Activated B cell treated with CpG ODN at 0.5 μM for 24 hours (primary cell): ENCODE results near the gene NUFIP1. TPM values are rescaled to one million over a fixed set of nuclear protein-coding genes. Genes with fewer than 3 reads are reported as not detected.
"Not testable (repeated sequence)": the region's sequence is repeated elsewhere in the genome, so short reads cannot be mapped to it uniquely, and the experiment has no call there.

Experiments used
- ATAC-seq: fragments of 200-7000 bp; cut with Tn5 transposase; one replicate; pipeline ENCODE4 v1.10.0; 2021; ENCODE audit warnings: low read depth, mild to moderate bottlenecking, moderate library complexity
- CTCF ChIA-PET: fragments of 350-600 bp; sonication (Branson Sonifier 250); formaldehyde crosslinking; loops from one replicate; lab custom pipeline; 2021; ENCODE audit warnings: antibody characterized with exemption; lab: Charles Lee
- POLR2A ChIA-PET: fragments of 350-600 bp; sonication (Branson Sonifier 250); formaldehyde crosslinking; loops from one replicate; lab custom pipeline; 2021; ENCODE audit warnings: antibody characterized with exemption; lab: Charles Lee
- DNase-seq: peaks from one replicate; pipeline ENCODE4 v3.0.0; 2022
- H3K27ac Mint-ChIP-seq: one replicate; pipeline ENCODE4 v1.8.0; 2020; ENCODE audit warnings: mixed read lengths
- H3K27me3 Mint-ChIP-seq: one replicate; pipeline ENCODE4 v1.8.0; 2021; ENCODE audit warnings: mixed read lengths
- H3K36me3 Mint-ChIP-seq: one replicate; pipeline ENCODE4 v1.8.0; 2021; ENCODE audit warnings: low read depth, mixed read lengths
- H3K4me1 Mint-ChIP-seq: one replicate; pipeline ENCODE4 v1.8.0; 2021; ENCODE audit warnings: mixed read lengths
- H3K4me3 Mint-ChIP-seq: one replicate; pipeline ENCODE4 v1.8.0; 2020; ENCODE audit warnings: mild to moderate bottlenecking, mixed read lengths
- H3K9me3 Mint-ChIP-seq: one replicate; pipeline ENCODE4 v1.8.0; 2020; ENCODE audit warnings: mixed read lengths
- intact Hi-C: fragments of 100-400 bp; cut with micrococcal nuclease; formaldehyde crosslinking; loops from one replicate; pipeline ENCODE4 v1.15.1; 2024
- total RNA-seq: library from RNA; stranded (reverse); gene quantifications from 2 replicates; pipeline ENCODE4 v1.2.3, GENCODE V29; 2022
- TF ChIP-seq, protein P1 (sequence below): fragments of 200-600 bp; IDR thresholded peaks from one replicate; pipeline ENCODE4 v1.8.0; 2022; ENCODE audit warnings: antibody characterized with exemption, mild to moderate bottlenecking

NUFIP1 gene
- total RNA-seq, 1 donor from 2014 or later, result 7.8 TPM

- ATAC-seq (no peak), DNase-seq (no peak)
- Mint-ChIP-seq H3K9me3 (no peaks in the 10 kb centered on the region), H3K36me3 (no peaks in the 10 kb centered on the region), H3K4me3 (no peak overlapping the region), H3K27me3 (peaks cover 24% of the 10 kb centered on the region), H3K4me1 (no peaks in the 10 kb centered on the region), H3K27ac (no peak overlapping the region)
- ChIA-PET CTCF (no interaction called here), POLR2A (no interaction called here)
- TF ChIP-seq, protein P1, sequence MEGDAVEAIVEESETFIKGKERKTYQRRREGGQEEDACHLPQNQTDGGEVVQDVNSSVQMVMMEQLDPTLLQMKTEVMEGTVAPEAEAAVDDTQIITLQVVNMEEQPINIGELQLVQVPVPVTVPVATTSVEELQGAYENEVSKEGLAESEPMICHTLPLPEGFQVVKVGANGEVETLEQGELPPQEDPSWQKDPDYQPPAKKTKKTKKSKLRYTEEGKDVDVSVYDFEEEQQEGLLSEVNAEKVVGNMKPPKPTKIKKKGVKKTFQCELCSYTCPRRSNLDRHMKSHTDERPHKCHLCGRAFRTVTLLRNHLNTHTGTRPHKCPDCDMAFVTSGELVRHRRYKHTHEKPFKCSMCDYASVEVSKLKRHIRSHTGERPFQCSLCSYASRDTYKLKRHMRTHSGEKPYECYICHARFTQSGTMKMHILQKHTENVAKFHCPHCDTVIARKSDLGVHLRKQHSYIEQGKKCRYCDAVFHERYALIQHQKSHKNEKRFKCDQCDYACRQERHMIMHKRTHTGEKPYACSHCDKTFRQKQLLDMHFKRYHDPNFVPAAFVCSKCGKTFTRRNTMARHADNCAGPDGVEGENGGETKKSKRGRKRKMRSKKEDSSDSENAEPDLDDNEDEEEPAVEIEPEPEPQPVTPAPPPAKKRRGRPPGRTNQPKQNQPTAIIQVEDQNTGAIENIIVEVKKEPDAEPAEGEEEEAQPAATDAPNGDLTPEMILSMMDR, result no peak
- intact Hi-C loops, result no loop called here
Observed at GRCh38 chr13:44904967-44905366, 84.3 kb downstream of the NUFIP1 start.

DNA sequence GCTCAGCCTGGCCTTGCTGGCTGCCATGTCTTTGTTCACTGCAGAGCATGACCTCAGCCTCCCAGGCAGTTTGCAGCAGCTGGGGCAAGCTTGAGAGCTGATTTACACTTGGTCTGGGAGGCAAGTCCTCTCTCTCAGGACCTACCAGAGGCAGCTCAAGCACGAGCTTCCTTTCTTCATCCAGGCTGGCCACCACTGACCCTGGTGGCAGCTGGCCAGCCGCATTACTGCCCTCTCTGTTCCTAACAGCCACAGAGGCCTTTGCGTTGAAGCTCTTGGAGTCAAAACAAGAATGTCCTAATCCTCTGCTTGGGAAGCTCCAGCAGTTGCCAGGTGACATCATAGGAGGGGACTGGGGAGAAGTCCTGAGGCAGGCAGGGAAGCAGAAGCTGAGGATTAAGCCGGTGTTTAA, 85.7 kb downstream of the NUFIP1 start:
- H3K27me3 Mint-ChIP-seq, result peaks cover 18% of the 10 kb centered on the region
- no peak overlapping the region for H3K27ac Mint-ChIP-seq
- ATAC-seq (no peak), DNase-seq (no peak)
- POLR2A ChIA-PET, result no interaction called here
- intact Hi-C loops, result no loop called here
- no peaks in the 10 kb centered on the region for H3K4me1 Mint-ChIP-seq
- no peak overlapping the region for H3K4me3 Mint-ChIP-seq
- TF ChIP-seq, protein P1, result no peak
- H3K36me3 Mint-ChIP-seq, result no peaks in the 10 kb centered on the region
- CTCF ChIA-PET, result no interaction called here
- H3K9me3 Mint-ChIP-seq, result no peaks in the 10 kb centered on the region

DNA sequence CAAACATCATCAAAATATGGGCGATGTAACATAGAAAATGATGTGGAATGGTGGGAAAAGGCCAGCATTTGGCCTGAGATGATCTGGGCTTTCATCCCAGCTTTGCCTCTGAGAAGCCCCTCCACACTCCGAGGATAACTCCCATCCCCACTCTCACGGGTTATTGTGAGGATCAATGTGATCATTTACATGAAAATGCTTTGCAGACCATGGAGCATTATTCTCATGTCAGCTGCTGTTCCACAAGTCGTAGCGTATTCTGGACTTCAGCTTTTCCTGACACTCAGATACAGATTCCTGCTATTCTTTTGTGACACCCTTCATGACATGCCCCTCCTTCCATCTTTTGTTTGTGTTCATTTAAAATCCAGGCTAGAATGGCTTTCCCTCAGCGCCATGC, 86.5 kb downstream of the NUFIP1 start:
- POLR2A ChIA-PET, result no interaction called here
- ATAC-seq, result no peak
- CTCF ChIA-PET, result no interaction called here
- no peaks in the 10 kb centered on the region for H3K9me3 Mint-ChIP-seq
- H3K4me3 Mint-ChIP-seq, result no peak overlapping the region
- peaks cover 22% of the 10 kb centered on the region for H3K27me3 Mint-ChIP-seq
- TF ChIP-seq, protein P1, result no peak
- H3K36me3 Mint-ChIP-seq, result no peaks in the 10 kb centered on the region
- DNase-seq, result no peak
- H3K27ac Mint-ChIP-seq, result no peak overlapping the region
- H3K4me1 Mint-ChIP-seq, result no peaks in the 10 kb centered on the region
- intact Hi-C loops, result no loop called here

DNA sequence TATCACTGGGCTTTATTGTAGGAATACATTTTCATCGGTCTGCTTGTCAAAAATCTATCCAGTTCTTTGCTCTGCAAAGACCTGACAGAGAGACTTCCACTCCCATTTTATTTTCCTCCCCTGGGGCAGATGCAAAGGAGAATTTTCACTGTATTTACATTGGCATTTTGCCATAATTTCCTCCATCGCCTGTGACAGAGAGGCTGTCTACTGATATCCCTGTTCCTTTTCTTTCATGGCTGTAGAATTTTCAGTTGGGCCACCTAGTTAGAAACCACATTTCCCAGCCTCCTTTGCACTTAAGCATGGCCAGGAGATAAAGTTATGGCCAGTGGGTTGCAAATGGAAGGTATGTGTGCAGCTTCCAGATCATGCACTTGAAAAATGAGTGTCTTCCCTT, 89.3 kb downstream of the NUFIP1 start:
- Mint-ChIP-seq H3K27me3 (peaks cover 17% of the 10 kb centered on the region), H3K36me3 (no peaks in the 10 kb centered on the region), H3K4me1 (no peaks in the 10 kb centered on the region), H3K27ac (no peak overlapping the region), H3K4me3 (no peak overlapping the region), H3K9me3 (no peaks in the 10 kb centered on the region)
- ChIA-PET CTCF (no interaction called here), POLR2A (interaction anchor here (0.7 kb wide), 1 partner anchor 171 kb away, joined by 3 read pairs; no protein-coding TSS in a partner anchor)
- ATAC-seq (no peak), DNase-seq (no peak)
- TF ChIP-seq, protein P1, result no peak
- intact Hi-C loops, result no loop called here

DNA sequence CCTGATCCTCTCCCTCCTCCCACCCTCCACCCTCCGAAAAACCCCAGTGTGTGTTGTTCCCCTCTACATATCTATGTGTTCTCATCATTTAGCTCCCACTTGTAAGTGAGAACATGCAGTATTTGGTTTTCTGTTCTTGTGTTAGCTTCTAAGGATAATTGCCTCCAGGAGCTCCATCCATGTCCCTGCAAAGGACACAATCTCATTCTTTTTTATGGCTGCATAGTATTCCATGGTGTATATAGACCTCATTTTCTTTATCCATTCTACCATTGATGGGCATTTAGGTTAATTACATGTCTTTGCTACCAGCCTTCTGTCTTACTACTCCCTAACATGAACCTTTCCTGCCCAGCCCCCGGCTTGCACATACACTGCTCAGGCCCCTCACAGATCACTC, 91.0 kb downstream of the NUFIP1 start:
- intact Hi-C loops, CTCF ChIA-PET, DNase-seq, H3K36me3 Mint-ChIP-seq, H3K9me3 Mint-ChIP-seq, H3K4me3 Mint-ChIP-seq, H3K27ac Mint-ChIP-seq, H3K4me1 Mint-ChIP-seq, POLR2A ChIA-PET, ATAC-seq: not testable (repeated sequence)
- peaks cover 16% of the 10 kb centered on the region for H3K27me3 Mint-ChIP-seq

DNA sequence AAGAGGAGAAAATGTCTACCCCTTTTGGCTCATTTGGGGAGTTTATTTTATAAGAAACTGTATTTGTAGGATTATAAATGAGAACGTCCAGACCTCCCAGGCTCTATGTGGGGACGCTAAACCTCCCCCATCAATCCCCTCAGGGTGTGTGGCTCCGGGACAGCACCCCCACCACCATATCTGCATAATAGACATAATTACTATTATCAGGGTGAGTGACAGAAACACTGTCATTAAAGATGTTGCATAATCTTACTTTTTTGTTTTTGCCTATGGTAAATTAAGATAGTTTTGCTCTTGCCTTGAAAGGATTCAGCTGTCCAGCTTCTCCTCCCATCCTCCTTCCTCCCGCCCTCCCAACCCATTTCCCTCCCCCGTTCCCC, 93.3 kb downstream of the NUFIP1 start:
- no peak overlapping the region for H3K27ac Mint-ChIP-seq
- H3K36me3 Mint-ChIP-seq, result no peaks in the 10 kb centered on the region
- H3K27me3 Mint-ChIP-seq, result peaks cover 11% of the 10 kb centered on the region
- intact Hi-C loops, result no loop called here
- POLR2A ChIA-PET, result no interaction called here
- ATAC-seq (no peak), DNase-seq (no peak)
- H3K9me3 Mint-ChIP-seq, result no peaks in the 10 kb centered on the region
- CTCF ChIA-PET, result no interaction called here
- H3K4me1 Mint-ChIP-seq, result no peaks in the 10 kb centered on the region
- TF ChIP-seq, protein P1, result no peak
- H3K4me3 Mint-ChIP-seq, result no peak overlapping the region
